DOHH2 (cell line): ENCODE measurements around the gene SEC22A.

ENCODE experiments used
- CTCF ChIP-seq: fragments of 200-600 bp; sonication (generic); IDR thresholded peaks from one replicate; pipeline ENCODE4 v1.5.1; 2014; ENCODE audit warnings: antibody characterized with exemption, mild to moderate bottlenecking, low read depth, low read length; ENCODE audit not compliant: poor library complexity, severe bottlenecking
- EZH2phosphoT487 ChIP-seq: fragments of 200-600 bp; sonication (generic); IDR thresholded peaks from 2 replicates; pipeline ENCODE4 v1.6.1; 2017; ENCODE audit warnings: borderline replicate concordance, mild to moderate bottlenecking, antibody characterized with exemption, low read length, moderate library complexity, mixed read lengths

- TF ChIP-seq CTCF: no peak
- TF ChIP-seq EZH2phosphoT487: no peak
Observed at GRCh38 chr3:123258359-123258758, 56.6 kb downstream of the SEC22A start.
